ENCODE measurements around the gene BACH2. TPM values are rescaled to one million over a fixed set of nuclear protein-coding genes. Genes with fewer than 3 reads are reported as not detected.

BACH2 gene
- polyA plus RNA-seq, 1 of the 3 experiments (the other 2 are of a cell fraction): 0.46 TPM

GRCh38 chr6:89976694-89977020 is 320.0 kb downstream of the BACH2 start:
- Histone ChIP-seq H3K9me3 (no peaks in the 10 kb centered on the region), H3F3A (replicated peaks; ENCODE audit: insufficient read depth) (no peaks in the 10 kb centered on the region), H3K9ac (no peak overlapping the region), H3K36me3 (replicated peaks in 1 of 2; ENCODE audit: control insufficient read depth in 1 of 2, insufficient read depth in 2 of 2, low read length in 1 of 2) (no peaks in the 10 kb centered on the region), H4K20me1 (ENCODE audit: insufficient read depth) (no peaks in the 10 kb centered on the region), H3K4me1 (ENCODE audit: control insufficient read depth in 1 of 2, insufficient read depth in 2 of 2, low read depth in 1 of 2, low read length in 1 of 2) (peaks cover 20 to 29% of the 10 kb centered on the region in 2 experiments; a peak in 3 of 4 replicates), H3K27ac (ENCODE audit: low read depth in 2 of 2, low read length in 1 of 2) (peak overlapping the region; percentile 51 to 99; a peak in 3 of 4 replicates), H3K9me2 (no peaks in the 10 kb centered on the region), H3K79me2 (ENCODE audit: insufficient read depth) (no peaks in the 10 kb centered on the region), H3K27me3 (ENCODE audit: insufficient read depth) (no peaks in the 10 kb centered on the region), H3K4me2 (no peak overlapping the region), H3K4me3 (ENCODE audit: low read depth in 2 of 2, low read length in 1 of 2) (no peak overlapping the region), H2AFZ (ENCODE audit: low read depth) (no peak overlapping the region)
- CTCF ChIA-PET: interaction anchor here (0.8 to 11.0 kb wide), 8 partner anchors 9 to 502 kb away, joined by 3 to 114 read pairs (median 6); no protein-coding TSS in a partner anchor
- TF ChIP-seq IRF3 (IDR thresholded peaks at IDR 0.05; ENCODE audit: low read depth, low read length) (no peak), GATA2 (CRISPR knock-in tag; IDR thresholded peaks at IDR 0.05) (peak; percentile 65), EP300 (IDR thresholded peaks at IDR 0.05; ENCODE audit: borderline replicate concordance in 1 of 2, low read depth in 1 of 2, low read length in 1 of 2) (peak in 1 of 2 experiments; percentile 81; a peak in 1 of 4 replicates), CTCF (IDR thresholded peaks at IDR 0.05) (no peak)
- DNase-seq: no peak
- POLR2A ChIA-PET: interaction anchor here (0.9 to 3.4 kb wide), 3 partner anchors 9 to 242 kb away, joined by 4 to 30 read pairs (median 11); no protein-coding TSS in a partner anchor
- 75% methylated on average over 3 of the region's 3 CpGs for WGBS (ENCODE audit: low lambda C conversion rate)

- H3K36me3 ChIP-seq (replicated peaks in 1 of 2; ENCODE audit: control insufficient read depth in 1 of 2, insufficient read depth in 2 of 2, low read length in 1 of 2): no peaks in the 10 kb centered on the region
- H3K9ac ChIP-seq: no peak overlapping the region
- 63% methylated on average over 12 of the region's 12 CpGs for WGBS (ENCODE audit: low lambda C conversion rate)
- DNase-seq: no peak
- ChIA-PET CTCF (interaction anchor here (0.6 to 11.0 kb wide), 8 partner anchors 25 to 503 kb away, joined by 3 to 114 read pairs (median 4); partner anchors contain the start of gene MDN1), POLR2A (interaction anchor here (0.6 to 3.4 kb wide), 4 partner anchors 10 to 243 kb away, joined by 3 to 30 read pairs (median 8); no protein-coding TSS in a partner anchor)
- no peak for TF ChIP-seq MAX (IDR thresholded peaks at IDR 0.05; ENCODE audit: low read depth)
- no peak for TF ChIP-seq GABPA (IDR thresholded peaks at IDR 0.05; ENCODE audit: low read depth)
- no peak for TF ChIP-seq POLR2AphosphoS5 (IDR thresholded peaks at IDR 0.05; ENCODE audit: low read depth, low read length)
- no peak for TF ChIP-seq EP300 (IDR thresholded peaks at IDR 0.05; ENCODE audit: borderline replicate concordance in 1 of 2, low read depth in 1 of 2, low read length in 1 of 2)
- no peak for TF ChIP-seq TAF1 (IDR thresholded peaks at IDR 0.05; ENCODE audit: borderline replicate concordance, low read depth, low read length)
- TF ChIP-seq ELF1 (IDR thresholded peaks at IDR 0.05): no peak
- H3K4me2 ChIP-seq: no peak overlapping the region
- no peaks in the 10 kb centered on the region for H3F3A ChIP-seq (replicated peaks; ENCODE audit: insufficient read depth)
- peak overlapping the region; percentile 51 to 99; a peak in 3 of 4 replicates for H3K27ac ChIP-seq (ENCODE audit: low read depth in 2 of 2, low read length in 1 of 2)
- H3K9me2 ChIP-seq: no peaks in the 10 kb centered on the region
- no peak overlapping the region for H2AFZ ChIP-seq (ENCODE audit: low read depth)
- H3K9me3 ChIP-seq: no peaks in the 10 kb centered on the region
- H4K20me1 ChIP-seq (ENCODE audit: insufficient read depth): no peaks in the 10 kb centered on the region
- H3K79me2 ChIP-seq (ENCODE audit: insufficient read depth): no peaks in the 10 kb centered on the region
- H3K4me1 ChIP-seq (ENCODE audit: control insufficient read depth in 1 of 2, insufficient read depth in 2 of 2, low read depth in 1 of 2, low read length in 1 of 2): peaks cover 20 to 30% of the 10 kb centered on the region in 2 experiments; a peak in 3 of 4 replicates
- no peaks in the 10 kb centered on the region for H3K27me3 ChIP-seq (ENCODE audit: insufficient read depth)
- no peak overlapping the region for H3K4me3 ChIP-seq (ENCODE audit: low read depth in 2 of 2, low read length in 1 of 2)
These were observed 320.5 kb downstream of the BACH2 start for GRCh38 chr6:89975991-89976693.

All from SK-N-SH (cell line).